NOMO-1 treated with DMSO at 0.1 percent for 48 hours (cell line): ENCODE results near the gene HUNK.

Source experiments
- DNase-seq: peaks from one replicate; lab custom pipeline; 2025; ENCODE audit not compliant: unreplicated experiment; lab: John Stamatoyannopoulos, UW

Gene HUNK

GRCh38 chr21:32044205-32045180, 171.7 kb downstream of the HUNK start:
- DNase-seq, result no peak

- DNase-seq, result no peak
Observed at GRCh38 chr21:32046191-32046590, 173.4 kb downstream of the HUNK start.

GRCh38 chr21:32048353-32048752, 175.5 kb downstream of the HUNK start:
- DNase-seq, result no peak
